NCI-H748 treated with DMSO at 0.1 percent for 48 hours (cell line): ENCODE data around the gene JAG1.

Source experiments
- DNase-seq: peaks from one replicate; lab custom pipeline; 2025; lab: John Stamatoyannopoulos, UW

Gene JAG1

GRCh38 chr20:10673842-10674683, at the start of gene JAG1:
JAG1 (minus strand) TSS chr20:10673999; CDS start chr20:10673530, 469 bp downstream.
- DNase-seq: peak; percentile 95

GRCh38 chr20:10721976-10722375, 48.2 kb upstream of the JAG1 start:
- no peak for DNase-seq

GRCh38 chr20:10721137-10721896, 47.5 kb upstream of the JAG1 start:
- no peak for DNase-seq

GRCh38 chr20:10720565-10720964, 46.8 kb upstream of the JAG1 start:
- DNase-seq: no peak

- no peak for DNase-seq
Measured at GRCh38 chr20:10719740-10720385, 46.1 kb upstream of the JAG1 start.

- no peak for DNase-seq
Measured at GRCh38 chr20:10718661-10719060, 44.9 kb upstream of the JAG1 start.

- no peak for DNase-seq
Measured at GRCh38 chr20:10716855-10717254, 43.1 kb upstream of the JAG1 start.

GRCh38 chr20:10715035-10715434, 41.2 kb upstream of the JAG1 start:
- DNase-seq: no peak

- no peak for DNase-seq
Measured at GRCh38 chr20:10714236-10714975, 40.6 kb upstream of the JAG1 start.

GRCh38 chr20:10713161-10713560, 39.4 kb upstream of the JAG1 start:
- no peak for DNase-seq

GRCh38 chr20:10711903-10712451, 38.2 kb upstream of the JAG1 start:
- no peak for DNase-seq

- no peak for DNase-seq
Measured at GRCh38 chr20:10710991-10711775, 37.4 kb upstream of the JAG1 start.

- no peak for DNase-seq
Measured at GRCh38 chr20:10709916-10710315, 36.1 kb upstream of the JAG1 start.

- DNase-seq: no peak
Measured at GRCh38 chr20:10708351-10709185, 34.8 kb upstream of the JAG1 start.

GRCh38 chr20:10707791-10708190, 34.0 kb upstream of the JAG1 start:
- no peak for DNase-seq

- no peak for DNase-seq
Measured at GRCh38 chr20:10707068-10707467, 33.3 kb upstream of the JAG1 start.

- DNase-seq: no peak
Measured at GRCh38 chr20:10706460-10706811, 32.6 kb upstream of the JAG1 start.

GRCh38 chr20:10705801-10706459, 32.1 kb upstream of the JAG1 start:
- peak; percentile 69 for DNase-seq

GRCh38 chr20:10701607-10702006, 27.8 kb upstream of the JAG1 start:
- DNase-seq: no peak

GRCh38 chr20:10699941-10700340, 26.1 kb upstream of the JAG1 start:
- DNase-seq: no peak
